Activated CD8-positive, alpha-beta memory T cell treated with anti-CD3 and anti-CD28 coated beads, Interleukin-2, amount 50 U/mL, for 24 hours (primary cell): Measurements from ENCODE around the gene SPP1.
"Not testable (repeated sequence)": the region's sequence is repeated elsewhere in the genome, so short reads cannot be mapped to it uniquely, and the experiment has no call there.

ENCODE experiments used
- DNase-seq: peaks from one replicate; pipeline ENCODE4 v3.0.0-alpha.2; 2020; ENCODE audit errors: extremely low read depth

SPP1 gene

DNA sequence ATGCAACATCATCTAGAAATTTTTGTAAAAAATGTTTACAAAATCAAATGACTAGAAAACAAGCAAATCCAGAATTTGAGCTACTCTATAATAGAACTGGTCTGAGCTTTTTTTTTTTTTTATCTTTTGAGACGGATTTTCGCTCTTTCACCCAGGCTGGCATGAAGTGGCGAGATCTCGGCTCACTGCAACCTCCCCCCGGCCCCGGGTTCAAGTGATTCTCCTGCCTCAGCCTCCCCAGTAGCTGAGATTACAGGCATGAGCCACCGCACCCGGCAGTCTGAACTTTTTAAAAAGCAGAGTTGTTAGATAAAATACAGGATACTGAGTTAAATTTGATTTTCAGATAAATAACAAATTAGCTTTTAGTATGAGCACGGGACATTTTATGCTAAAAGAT lies 11.0 kb downstream of the SPP1 start:
- no peak for DNase-seq

DNA sequence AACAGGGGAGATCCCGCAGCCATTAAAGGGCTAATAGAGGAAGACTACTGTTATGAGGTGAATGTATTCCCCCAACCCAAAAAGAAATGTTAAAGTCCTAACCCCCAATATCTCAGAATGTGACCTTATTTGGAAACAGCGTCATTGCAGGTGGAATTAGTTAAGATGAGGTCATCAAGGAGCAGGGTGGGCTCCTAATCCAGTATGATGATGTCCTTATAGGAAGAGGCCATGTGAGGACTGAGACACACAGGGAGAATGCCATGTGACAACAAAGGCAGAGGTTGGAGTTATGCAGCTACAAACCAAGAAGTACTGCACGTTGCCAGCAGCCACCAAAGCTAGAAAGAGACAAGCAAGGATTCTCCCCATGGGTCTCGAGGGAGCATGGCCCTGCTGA lies 14.3 kb downstream of the SPP1 start:
- DNase-seq, result no peak

DNA sequence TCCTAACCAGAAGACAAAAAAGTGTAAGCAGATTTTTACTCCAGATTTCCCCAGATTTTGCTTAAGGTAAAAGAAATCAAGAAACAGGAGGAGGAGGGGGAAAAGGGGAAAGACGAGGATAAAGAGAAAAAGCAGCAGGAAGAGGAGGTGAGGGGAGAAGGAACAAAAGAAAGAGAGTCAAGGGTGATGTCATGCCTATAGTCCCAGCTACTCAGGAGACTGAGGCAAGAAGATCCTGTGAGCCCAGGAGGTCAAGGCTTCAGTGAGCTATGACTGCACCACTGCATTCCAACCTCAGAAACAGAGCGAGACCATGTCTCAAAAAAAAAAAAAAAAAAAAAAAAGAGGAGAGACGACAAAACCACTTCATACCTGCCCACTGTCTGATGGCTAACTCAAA lies 19.9 kb downstream of the SPP1 start:
- DNase-seq, result no peak

DNA sequence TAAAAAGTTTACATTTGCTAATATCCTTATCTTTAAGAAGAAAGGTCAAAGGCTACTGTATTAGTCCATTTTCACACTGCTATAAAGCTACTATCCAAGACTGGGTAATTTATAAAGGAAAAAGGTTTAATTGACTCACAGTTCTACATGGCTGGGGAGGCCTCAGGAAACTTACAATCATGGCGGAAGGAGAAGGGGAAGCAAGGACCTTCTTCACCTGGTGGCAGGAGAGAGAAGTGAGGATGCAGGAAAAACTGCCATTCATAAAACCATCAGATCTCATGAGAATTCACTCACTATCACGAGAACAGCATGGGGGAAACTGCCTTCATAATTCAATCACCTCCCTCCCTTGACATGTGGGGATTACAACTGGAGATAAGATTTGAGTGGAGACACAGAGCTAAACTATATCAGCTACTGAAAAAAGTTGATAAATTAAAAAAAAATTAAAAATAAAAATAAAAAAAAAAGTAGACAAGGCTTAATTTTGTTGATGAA lies 23.7 kb downstream of the SPP1 start:
- DNase-seq, result not testable (repeated sequence)

DNA sequence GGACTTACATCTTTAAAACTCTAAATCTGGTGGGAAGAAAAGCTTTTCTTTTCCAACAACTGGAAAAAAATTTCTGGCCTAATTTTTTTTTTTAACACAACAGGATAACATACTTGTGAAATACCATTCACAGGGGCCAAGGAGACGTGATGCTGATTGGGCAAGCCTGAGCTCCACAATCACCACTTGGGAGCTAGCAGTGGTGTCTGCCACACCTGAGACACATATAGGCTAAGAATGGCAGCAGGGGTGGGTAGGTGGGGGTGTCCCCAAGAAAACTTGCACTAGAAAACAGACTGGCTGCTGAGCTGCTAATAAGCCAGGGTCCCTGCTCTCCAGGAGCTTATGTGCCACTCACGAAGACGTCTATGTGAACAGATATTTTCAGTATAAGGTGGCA lies 26.4 kb downstream of the SPP1 start:
- DNase-seq, result no peak

DNA sequence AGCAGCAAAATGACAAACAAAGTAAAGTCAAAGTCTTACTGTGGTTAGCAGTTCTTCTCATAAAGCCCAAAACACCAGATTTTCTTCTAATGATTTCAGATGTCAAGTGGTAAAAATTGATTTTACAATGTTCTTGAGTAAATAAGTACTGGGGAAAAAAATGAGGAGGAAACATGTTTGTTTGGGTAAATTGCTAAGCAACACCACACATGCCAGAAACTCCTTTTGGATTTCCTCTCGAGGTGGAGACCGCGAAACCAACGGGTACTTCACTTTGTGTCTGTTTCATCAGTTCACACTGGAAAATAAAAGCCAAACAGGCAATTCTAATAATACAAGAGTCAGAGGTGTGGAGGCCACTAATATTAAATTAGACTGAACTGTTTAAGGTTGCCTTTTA lies 27.3 kb downstream of the SPP1 start:
- DNase-seq, result no peak

DNA sequence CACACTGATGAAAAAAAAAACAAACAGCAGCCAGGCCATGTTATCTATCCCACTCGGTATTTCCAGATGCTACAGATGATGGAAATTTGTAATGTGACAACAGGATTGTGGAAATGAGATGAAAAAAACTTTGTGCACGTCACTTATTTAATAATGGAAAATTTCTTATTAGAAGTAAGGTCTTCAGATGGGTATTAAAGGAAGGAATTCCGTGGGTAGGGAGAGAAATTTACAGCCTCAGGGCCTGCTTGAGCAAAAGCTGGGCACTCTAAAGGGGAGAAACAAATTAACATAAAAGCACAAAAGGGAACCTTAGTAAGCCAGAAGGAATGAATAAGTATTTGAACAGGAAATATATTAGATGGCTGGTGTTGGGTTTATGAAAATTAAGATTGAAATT lies 27.7 kb downstream of the SPP1 start:
- DNase-seq, result no peak

DNA sequence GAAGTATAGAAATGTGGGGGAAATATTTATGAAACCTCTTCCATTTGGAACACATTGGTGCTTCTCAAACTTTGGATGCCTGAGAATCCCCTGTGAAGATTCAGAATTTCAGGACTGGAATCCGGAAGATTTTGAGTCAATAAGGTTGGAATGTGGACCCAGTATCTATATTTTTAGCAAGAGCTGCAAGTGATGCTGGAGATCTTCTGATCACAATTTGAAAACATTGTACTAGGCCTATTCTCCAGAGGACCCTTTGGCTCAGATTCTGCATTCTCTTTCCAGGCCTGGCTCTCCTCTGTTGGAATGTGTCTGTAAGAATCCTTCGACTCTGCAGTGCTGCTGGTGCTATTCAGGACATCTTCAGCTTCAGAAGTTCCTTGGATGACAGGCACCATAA lies 29.6 kb downstream of the SPP1 start:
- DNase-seq, result no peak

DNA sequence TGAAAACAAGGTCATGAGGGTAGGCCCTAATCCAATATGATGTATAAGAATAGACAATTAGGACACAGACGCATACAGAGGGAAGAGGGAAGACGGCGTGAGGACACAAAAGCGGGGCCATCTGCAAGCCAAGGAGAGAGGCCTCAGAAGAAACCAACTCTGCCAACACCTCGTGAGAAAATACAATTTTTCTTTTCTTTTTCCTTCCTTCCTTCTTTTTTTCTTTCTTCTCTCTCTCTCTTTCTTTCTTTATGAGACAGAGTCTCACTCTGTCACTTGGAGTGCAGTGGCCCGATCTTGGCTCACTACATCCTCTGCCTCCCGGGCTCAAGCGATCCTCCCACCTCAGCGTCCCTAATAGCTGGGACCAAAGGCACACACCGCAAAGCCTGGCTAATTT lies 30.4 kb downstream of the SPP1 start:
- DNase-seq, result no peak

DNA sequence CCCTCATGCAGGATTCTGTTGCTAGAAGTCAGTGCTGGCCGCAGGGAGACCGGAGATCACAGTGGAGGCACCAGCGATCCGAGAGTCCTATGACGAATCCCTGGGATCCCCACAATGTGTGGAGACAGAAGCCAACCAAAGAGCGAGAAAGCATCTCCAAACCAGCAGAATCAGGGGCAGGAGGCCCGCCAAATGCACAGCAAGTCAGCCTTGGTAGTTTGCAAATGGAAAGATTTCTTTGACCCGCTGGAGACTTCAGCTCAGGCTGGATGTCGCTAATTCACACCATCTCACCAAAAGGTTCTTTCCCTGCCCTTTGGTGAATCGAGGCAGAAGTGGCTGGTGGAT lies 31.4 kb downstream of the SPP1 start:
- DNase-seq, result no peak

DNA sequence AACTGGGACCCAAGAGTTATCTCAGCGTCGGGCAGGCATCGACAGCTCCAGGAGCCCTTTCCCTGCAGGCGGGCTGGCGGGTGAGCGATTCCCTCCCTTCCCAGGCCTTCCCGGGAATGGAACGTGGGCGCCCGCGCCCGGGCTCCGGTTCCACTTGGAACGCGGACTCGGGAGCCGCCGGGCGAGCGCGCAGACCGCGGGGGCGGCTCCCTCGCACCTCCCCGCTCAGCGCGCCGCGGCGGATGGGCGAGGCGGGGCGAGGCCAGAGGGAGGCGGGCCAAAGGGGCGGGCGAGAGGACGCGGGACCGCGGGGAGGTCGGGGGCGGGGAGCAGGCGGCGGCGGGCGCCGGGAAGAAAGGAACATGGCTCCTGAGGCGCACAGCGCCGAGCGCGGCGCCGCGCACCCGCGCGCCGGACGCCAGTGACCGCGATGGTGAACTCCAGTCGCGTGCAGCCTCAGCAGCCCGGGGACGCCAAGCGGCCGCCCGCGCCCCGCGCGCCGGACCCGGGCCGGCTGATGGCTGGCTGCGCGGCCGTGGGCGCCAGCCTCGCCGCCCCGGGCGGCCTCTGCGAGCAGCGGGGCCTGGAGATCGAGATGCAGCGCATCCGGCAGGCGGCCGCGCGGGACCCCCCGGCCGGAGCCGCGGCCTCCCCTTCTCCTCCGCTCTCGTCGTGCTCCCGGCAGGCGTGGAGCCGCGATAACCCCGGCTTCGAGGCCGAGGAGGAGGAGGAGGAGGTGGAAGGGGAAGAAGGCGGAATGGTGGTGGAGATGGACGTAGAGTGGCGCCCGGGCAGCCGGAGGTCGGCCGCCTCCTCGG lies 32.0 kb downstream of the SPP1 start, which contains the start of gene PKD2:
TSS of gene PKD2 (plus strand) at position 332 of the 818 bp plus-strand sequence. CDS start at position 431, 99 bp downstream.
- DNase-seq, result peak; percentile 51

DNA sequence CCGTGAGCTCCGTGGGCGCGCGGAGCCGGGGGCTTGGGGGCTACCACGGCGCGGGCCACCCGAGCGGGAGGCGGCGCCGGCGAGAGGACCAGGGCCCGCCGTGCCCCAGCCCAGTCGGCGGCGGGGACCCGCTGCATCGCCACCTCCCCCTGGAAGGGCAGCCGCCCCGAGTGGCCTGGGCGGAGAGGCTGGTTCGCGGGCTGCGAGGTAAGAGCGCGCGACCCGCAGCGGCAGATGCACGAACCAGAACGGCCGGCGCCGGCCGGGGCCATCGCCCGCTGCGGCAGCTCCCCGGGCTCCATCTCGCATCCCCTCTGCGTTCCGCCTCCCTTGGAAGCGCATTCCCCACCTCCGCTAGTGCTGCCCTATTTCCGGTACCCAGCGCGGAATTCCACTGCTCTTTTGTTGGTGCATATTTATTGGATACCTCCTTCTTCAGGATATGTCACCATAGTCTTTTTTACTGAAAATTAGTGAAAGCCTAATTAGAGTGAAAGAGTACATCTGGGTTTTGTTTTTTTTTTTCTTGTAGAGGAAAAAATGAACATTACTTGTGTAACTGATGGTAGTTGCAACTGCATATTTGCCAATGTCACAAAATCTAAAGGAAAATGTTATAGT lies 32.7 kb downstream of the SPP1 start:
- no peak for DNase-seq

DNA sequence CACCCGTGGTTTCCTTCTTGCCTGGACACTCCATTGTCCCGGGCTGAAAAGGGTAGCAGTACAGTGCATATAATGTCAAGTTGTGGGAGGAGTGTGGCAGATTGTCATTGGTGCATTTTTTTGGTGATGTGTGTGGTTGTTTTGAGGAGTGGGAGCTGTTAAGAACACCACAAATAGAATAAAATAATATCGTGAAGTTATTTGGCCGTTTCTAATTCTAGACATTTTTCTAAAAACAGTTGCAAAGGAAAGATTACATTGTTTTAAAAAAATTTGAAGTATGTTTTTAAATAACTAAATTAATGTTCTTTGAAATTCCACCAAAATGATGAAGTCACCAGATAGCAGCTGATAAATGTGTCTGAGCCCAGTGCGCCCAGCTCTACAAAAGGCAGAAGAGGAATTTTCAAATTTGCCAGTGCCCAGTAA lies 33.2 kb downstream of the SPP1 start:
- no peak for DNase-seq

DNA sequence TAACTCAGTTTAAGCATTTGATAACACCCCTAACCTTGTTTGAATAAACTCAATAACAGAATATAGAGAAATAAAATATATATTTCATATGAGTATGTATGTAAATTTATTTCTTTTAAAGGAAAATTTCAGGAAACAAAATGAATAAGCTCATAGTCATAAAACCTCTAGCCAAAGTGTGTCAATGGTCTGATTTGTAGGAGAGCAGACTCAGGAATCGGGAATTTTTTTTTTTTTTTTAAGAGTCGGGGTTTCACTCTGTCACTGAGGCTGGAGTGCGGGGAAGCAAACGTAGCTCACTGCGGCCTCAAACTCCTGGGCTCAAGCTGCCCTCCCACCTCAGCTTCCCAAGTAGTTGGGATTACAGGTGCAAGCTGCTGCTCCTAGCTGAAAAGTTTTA lies 34.4 kb downstream of the SPP1 start:
- no peak for DNase-seq

DNA sequence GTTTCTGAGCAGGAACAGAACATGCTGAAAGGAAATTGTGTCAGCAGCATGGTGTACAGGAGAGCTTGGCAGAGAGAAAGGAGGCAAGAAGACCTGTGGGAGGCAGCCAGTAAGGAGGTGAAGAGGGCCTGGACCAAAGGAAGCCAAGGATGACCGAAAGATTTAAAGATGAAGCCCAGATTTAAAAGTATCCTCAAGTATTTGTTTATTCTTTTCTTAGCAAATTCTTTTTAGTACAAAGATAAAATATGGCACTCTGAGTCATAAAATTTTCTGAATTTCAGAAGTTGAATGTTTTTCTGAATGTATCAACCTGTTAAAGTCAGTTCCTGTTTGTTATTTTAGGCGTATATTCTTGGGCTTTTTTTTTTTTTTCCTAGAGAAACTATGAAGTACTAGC lies 35.5 kb downstream of the SPP1 start:
- DNase-seq, result no peak

DNA sequence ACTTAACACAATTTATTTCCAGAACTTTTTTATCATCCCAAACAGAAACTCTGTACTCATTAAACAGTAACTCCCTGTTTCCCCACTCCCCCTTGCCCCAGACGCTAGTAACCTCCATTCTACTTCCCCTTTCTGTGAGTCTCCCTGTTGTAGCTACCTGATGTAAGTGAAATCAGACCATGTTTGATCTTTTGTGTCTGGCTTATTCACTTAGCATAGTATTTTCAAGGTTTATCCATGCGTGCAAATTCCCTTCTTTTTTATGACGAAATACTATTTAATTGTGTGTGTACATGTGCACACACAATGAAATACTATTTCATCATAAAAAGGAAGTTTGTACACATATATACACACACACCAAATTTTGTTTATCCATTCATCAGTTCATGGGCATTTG lies 37.1 kb downstream of the SPP1 start:
- DNase-seq, result no peak

DNA sequence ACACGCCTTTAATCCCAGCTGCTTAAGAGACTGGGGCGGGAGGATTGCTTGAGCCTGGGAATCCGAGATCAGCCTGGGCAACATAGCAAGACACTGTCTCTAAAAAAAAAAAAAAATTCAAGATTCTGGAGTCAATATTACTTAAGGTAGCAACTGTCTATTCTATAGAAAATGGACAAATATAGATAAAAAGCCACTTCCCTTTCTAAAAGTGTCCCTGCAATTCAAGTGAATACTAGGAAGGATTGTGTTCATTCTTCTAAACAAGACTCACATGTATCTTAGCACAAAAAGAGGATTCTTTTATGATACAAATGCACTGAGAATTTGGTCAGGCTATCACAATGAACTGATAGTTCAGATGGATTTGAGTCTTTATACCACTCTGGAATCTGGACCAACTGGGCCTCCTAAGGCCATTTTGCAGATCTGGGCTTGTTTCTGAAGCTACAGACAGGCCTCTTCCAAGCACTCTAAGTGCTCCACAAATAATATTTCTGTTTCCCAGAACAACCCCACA lies 38.9 kb downstream of the SPP1 start:
- DNase-seq, result no peak

DNA sequence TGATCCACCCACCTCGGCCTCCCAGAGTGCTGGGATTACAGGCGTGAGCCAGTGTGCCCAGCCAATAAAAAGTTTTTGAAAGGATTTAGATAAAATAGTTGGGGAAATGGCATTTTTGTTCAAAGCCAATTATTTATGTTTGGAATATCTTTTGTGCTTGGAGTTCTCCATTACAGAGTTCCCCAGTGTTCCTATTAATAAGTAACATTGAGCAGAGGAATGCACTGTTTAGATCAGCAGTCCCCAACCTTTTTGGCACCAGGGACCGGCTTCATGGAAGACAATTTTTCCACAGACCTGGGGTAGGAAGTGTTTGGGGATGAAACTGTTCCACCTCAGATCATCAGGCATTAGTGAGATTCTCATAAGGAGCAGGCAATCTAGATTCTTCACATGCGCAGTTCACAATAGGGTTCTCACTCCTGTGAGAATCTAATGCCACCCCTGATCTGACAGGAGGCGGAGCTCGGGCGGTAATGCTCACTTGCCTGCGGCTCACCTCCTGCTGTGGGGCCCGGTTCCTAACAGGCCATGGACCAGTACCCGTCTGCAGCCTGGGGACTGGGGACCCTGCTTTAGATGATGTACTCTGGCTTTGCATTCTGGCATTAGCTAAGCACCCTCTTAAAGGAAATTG lies 40.3 kb downstream of the SPP1 start:
- no peak for DNase-seq

DNA sequence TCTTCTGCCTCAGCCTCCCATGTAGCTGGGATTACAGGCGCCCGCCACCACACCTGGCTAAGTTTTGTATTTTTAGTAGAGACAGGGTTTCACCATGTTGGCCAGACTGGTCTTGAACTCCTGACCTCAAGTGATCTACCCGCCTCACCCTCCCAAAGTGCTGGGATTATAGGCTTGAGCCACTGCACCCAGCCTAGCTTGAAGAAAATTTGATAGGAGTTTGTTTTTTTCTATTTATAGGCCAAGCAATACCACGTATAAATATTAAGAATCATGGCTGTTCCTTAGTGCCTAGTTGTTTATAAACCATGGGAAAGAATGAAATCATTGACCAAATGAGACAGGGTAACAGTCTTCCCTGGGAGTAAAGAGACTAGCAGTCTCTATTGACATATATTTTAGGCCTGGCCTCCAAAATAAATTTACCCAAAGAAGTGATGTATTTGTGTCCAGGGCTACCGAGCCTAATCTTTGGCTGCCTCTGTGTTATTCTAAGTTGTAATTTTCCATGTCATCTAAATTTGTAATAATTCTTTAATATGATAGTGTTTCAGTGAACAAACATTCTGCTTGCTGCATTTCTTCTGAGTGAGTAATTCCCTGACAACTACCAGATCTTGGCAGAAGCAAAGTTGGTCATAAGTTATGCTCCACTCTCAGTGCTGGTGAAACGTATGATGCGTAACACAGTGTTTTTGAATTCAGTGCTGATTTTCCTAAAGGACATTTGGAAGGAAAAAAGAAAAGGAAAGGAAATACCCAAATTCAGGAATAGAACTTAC lies 42.2 kb downstream of the SPP1 start:
- no peak for DNase-seq

DNA sequence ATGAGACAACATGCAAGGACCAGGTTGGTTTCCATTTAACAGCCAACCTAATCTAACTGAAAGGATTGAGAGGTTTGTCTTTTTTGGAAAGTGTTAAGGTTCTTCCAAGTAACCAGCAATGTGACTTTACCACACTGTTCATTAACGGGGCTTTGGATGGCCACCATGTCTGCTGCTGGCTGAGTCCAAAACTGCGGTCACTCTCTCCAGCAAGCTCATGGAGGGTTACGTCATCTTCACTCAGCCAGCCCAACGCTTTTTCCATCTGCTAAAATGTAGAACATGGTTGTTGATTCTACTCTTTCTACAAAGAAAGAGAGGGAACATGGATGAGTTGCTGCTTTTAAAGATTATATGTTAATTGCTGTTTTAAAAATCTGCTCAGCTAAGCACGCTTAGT lies 43.0 kb downstream of the SPP1 start:
- no peak for DNase-seq

DNA sequence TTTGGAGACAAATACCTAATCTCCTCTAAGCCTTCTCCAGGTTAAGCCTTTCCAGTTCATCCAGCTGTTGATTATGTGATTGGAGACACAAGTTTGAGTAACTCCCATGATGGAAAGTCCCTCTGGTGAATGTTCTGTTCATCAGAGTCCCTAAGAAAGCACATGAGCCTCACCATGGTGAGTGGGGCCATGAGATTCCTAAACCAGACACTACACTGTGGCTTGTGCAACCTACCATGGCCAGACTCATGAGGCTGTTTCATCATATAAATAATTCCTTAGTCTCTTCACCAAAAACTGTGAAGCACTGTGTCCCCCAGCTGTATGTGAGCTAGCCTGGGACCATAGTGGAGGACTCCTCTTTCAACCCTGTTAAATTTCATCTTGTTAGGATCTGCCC lies 46.3 kb downstream of the SPP1 start:
- DNase-seq, result no peak

DNA sequence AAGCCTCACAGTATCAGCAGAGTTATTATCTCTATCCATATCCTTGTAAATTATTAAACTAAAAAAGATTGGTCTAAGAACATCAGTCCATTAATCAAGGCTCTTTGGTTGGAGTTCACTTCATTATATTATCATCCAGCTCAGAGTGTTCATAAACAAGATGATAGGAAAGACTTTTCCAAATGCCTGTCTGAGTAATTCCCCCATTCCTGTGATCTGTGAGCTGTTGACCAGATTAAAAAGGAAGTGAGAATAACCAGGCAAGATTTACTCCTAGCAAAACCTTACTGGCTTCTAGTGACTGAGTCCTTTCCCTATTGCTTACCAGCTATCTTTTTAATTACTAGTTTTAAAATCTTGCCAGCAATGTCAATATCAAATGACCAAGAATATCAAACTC lies 46.8 kb downstream of the SPP1 start:
- no peak for DNase-seq
